ENCODE measurements around the gene SCN2B.

DNA sequence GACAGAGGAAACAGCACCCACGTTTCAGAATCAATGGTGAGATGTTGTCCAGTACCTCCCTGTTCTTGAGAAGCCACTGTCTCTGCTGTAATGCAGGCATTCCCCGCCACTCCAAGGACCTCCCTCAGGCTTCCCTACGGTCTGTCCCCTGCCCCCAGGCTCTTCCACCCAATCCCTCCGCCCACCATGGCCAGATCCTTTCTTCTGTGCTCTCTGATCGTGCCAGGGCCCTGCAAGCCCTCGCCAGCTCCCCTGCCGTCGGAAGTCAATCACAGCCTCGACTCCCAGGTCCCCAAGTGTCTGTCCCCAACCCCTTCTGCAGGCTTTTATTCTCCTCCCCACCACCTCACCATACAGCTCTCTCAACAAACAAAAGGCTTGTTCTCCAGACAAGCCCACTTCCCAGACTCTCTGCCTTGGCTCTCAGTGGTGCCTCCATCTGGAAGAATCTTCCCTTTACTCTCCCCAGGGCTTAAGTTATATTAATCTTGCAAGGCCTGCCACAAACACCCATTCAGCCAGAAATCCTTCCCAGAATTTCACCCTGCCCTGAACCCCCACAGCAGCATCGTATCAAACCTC, 37.5 kb downstream of the SCN2B start:
- TF ChIP-seq ZNF780A (CRISPR knock-in tag; IDR thresholded peaks at IDR 0.05) (no peak), CEBPB (IDR thresholded peaks at IDR 0.05; ENCODE audit: borderline replicate concordance, low read depth, low read length) (no peak), PHF8 (CRISPR knock-in tag; IDR thresholded peaks at IDR 0.05) (no peak)
- TF ChIP-seq, protein P1, sequence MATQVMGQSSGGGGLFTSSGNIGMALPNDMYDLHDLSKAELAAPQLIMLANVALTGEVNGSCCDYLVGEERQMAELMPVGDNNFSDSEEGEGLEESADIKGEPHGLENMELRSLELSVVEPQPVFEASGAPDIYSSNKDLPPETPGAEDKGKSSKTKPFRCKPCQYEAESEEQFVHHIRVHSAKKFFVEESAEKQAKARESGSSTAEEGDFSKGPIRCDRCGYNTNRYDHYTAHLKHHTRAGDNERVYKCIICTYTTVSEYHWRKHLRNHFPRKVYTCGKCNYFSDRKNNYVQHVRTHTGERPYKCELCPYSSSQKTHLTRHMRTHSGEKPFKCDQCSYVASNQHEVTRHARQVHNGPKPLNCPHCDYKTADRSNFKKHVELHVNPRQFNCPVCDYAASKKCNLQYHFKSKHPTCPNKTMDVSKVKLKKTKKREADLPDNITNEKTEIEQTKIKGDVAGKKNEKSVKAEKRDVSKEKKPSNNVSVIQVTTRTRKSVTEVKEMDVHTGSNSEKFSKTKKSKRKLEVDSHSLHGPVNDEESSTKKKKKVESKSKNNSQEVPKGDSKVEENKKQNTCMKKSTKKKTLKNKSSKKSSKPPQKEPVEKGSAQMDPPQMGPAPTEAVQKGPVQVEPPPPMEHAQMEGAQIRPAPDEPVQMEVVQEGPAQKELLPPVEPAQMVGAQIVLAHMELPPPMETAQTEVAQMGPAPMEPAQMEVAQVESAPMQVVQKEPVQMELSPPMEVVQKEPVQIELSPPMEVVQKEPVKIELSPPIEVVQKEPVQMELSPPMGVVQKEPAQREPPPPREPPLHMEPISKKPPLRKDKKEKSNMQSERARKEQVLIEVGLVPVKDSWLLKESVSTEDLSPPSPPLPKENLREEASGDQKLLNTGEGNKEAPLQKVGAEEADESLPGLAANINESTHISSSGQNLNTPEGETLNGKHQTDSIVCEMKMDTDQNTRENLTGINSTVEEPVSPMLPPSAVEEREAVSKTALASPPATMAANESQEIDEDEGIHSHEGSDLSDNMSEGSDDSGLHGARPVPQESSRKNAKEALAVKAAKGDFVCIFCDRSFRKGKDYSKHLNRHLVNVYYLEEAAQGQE (IDR thresholded peaks at IDR 0.05; ENCODE audit: borderline replicate concordance in 1 of 2, low read depth in 1 of 2, low read length in 2 of 2): no peak
